ENCODE results near the gene MTA3. TPM values are rescaled to one million over a fixed set of nuclear protein-coding genes. Genes with fewer than 3 reads are reported as not detected.

MTA3 gene
- total and polyA plus RNA-seq, 9 of the 15 experiments (the other 6 are each of a cell fraction or from before 2014, with no cell fraction given) = 12.4 to 39.6 (median 23.5) TPM

- TF ChIP-seq ZFP30 (CRISPR knock-in tag; IDR thresholded peaks at IDR 0.05; ENCODE audit: borderline replicate concordance) (no peak), FOXA3 (CRISPR knock-in tag; conservative IDR thresholded peaks at IDR 0.05 in 1 of 2, IDR thresholded peaks at IDR 0.05 in 1 of 2) (no peak), AFF1 (IDR thresholded peaks at IDR 0.05; ENCODE audit: low read depth in 1 of 2, partially characterized antibody in 2 of 2) (no peak), KDM4B (IDR thresholded peaks at IDR 0.05; ENCODE audit: borderline replicate concordance in 2 of 2, low read depth in 1 of 2) (no peak), NFIX (CRISPR knock-in tag; IDR thresholded peaks at IDR 0.05; ENCODE audit: low read depth) (no peak)
Observed at GRCh38 chr2:42781181-42781580, 212.7 kb downstream of the MTA3 start (continued).

GRCh38 chr2:42783511-42783910, 215.1 kb downstream of the MTA3 start:
- no peak overlapping the region for H3K4me2 ChIP-seq (ENCODE audit: insufficient read depth, low read length)
- no peak overlapping the region for H2AFZ ChIP-seq (ENCODE audit: low read depth, low read length)
- H3K79me2 ChIP-seq (ENCODE audit: control insufficient read depth, insufficient read depth, low read length) = no peaks in the 10 kb centered on the region
- no peaks in the 10 kb centered on the region for H3K9me1 ChIP-seq (ENCODE audit: control insufficient read depth, insufficient read depth, low read length)
- in situ Hi-C loops (cut with MboI) = loop anchor here (25.0 kb wide), 1 partner anchor 271 kb away; no protein-coding TSS in a partner anchor
- CTCF ChIA-PET (ENCODE audit: low intra/inter-chr PET ratio) = no interaction called here
- 12% methylated on average over 7 of the region's 9 CpGs for WGBS (ENCODE audit: insufficient coverage, low coverage, missing lambda C conversion rate)
- H3K27me3 ChIP-seq (ENCODE audit: control insufficient read depth in 2 of 2, insufficient read depth in 2 of 2, low read length in 2 of 2) = peaks cover 5 to 40% of the 10 kb centered on the region in 2 experiments; a peak in 4 of 5 replicates
- intact Hi-C loops (cut with micrococcal nuclease) = no loop called here
- no peak overlapping the region for H3K4me3 ChIP-seq
- peaks cover 0 to 4% of the 10 kb centered on the region in 2 experiments; a peak in 1 of 5 replicates for H3K4me1 ChIP-seq (replicated peaks in 1 of 2; ENCODE audit: control insufficient read depth in 2 of 2, insufficient read depth in 2 of 2, low read length in 2 of 2)
- no peak overlapping the region for H3K9ac ChIP-seq (ENCODE audit: insufficient read depth in 1 of 2, low read depth in 2 of 2, low read length in 2 of 2)
- H3K36me3 ChIP-seq (ENCODE audit: control insufficient read depth, insufficient read depth, low read length) = no peaks in the 10 kb centered on the region
- no peak overlapping the region for H3K27ac ChIP-seq (ENCODE audit: extremely low read depth, low read depth, low read length)
- no TSS peak for BruUV-seq (replicated peaks)
- H4K20me1 ChIP-seq (replicated peaks; ENCODE audit: control insufficient read depth, insufficient read depth, low read length) = no peaks in the 10 kb centered on the region; the same call in 1 of the 2 replicates
- H3K9me3 ChIP-seq (replicated peaks; ENCODE audit: control insufficient read depth, insufficient read depth, low read depth, low read length) = no peaks in the 10 kb centered on the region
- FAIRE-seq (no peak), ATAC-seq (no peak), DNase-seq (ENCODE audit: extremely low read depth in 1 of 4, low spot score in 3 of 4) (no peak)
- POLR2A ChIA-PET = interaction anchor here (0.7 kb wide), 1 partner anchor 18 kb away, joined by 3 read pairs; no protein-coding TSS in a partner anchor
- TF ChIP-seq PHTF2 (CRISPR knock-in tag; IDR thresholded peaks at IDR 0.05) = no peak

Measured in K562 (cell line).